ENCODE results near the gene ARID4A. TPM values are rescaled to one million over a fixed set of nuclear protein-coding genes. Genes with fewer than 3 reads are reported as not detected.
"Not testable (repeated sequence)": the region's sequence is repeated elsewhere in the genome, so short reads cannot be mapped to it uniquely, and the experiment has no call there.

The ARID4A gene
- total RNA-seq, 1 experiment from 2014 or later, result 31.5 TPM

- POLR2A ChIA-PET, result interaction anchor here (0.5 to 0.7 kb wide), 2 partner anchors 43 to 377 kb away, joined by 3 read pairs; partner anchors contain the start of gene ARID4A
- Mint-ChIP-seq H3K9me3 (ENCODE audit: unreplicated experiment) (no peaks in the 10 kb centered on the region), H3K27me3 (ENCODE audit: insufficient read depth, unreplicated experiment) (no peaks in the 10 kb centered on the region), H3K27ac (ENCODE audit: unreplicated experiment) (no peak overlapping the region), H3K36me3 (ENCODE audit: insufficient read depth, unreplicated experiment) (peaks cover 35% of the 10 kb centered on the region), H3K4me1 (ENCODE audit: low read depth, unreplicated experiment) (no peaks in the 10 kb centered on the region), H3K4me3 (ENCODE audit: unreplicated experiment) (no peak overlapping the region)
- Histone ChIP-seq H3K4me3 (ENCODE audit: low read depth, low read length) (no peak overlapping the region), H3K27me3 (replicated peaks; ENCODE audit: control insufficient read depth, insufficient read depth, low read length) (no peaks in the 10 kb centered on the region), H3K36me3 (ENCODE audit: control insufficient read depth, insufficient read depth, low read length) (0 out of 2 replicates have a peak, but pooled peaks cover 1% of the 10 kb centered on the region), H3K9me3 (no peaks in the 10 kb centered on the region), H3K4me1 (0 out of 2 replicates have a peak, but pooled peaks cover 1% of the 10 kb centered on the region)
- CTCF ChIA-PET, result no interaction called here
- TF ChIP-seq, protein P1, sequence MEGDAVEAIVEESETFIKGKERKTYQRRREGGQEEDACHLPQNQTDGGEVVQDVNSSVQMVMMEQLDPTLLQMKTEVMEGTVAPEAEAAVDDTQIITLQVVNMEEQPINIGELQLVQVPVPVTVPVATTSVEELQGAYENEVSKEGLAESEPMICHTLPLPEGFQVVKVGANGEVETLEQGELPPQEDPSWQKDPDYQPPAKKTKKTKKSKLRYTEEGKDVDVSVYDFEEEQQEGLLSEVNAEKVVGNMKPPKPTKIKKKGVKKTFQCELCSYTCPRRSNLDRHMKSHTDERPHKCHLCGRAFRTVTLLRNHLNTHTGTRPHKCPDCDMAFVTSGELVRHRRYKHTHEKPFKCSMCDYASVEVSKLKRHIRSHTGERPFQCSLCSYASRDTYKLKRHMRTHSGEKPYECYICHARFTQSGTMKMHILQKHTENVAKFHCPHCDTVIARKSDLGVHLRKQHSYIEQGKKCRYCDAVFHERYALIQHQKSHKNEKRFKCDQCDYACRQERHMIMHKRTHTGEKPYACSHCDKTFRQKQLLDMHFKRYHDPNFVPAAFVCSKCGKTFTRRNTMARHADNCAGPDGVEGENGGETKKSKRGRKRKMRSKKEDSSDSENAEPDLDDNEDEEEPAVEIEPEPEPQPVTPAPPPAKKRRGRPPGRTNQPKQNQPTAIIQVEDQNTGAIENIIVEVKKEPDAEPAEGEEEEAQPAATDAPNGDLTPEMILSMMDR (IDR thresholded peaks at IDR 0.05; ENCODE audit: insufficient read depth in 1 of 2, low read depth in 1 of 2, low read length in 1 of 2, severe bottlenecking in 1 of 2, unreplicated experiment in 1 of 2), result no peak
- DNase-seq, result no peak
- intact Hi-C loops (cut with micrococcal nuclease; ENCODE audit: unreplicated experiment), result no loop called here
- BruUV-seq (replicated peaks), result no TSS peak
Observed at GRCh38 chr14:58341152-58341748, 42.9 kb downstream of the ARID4A start.

DNA sequence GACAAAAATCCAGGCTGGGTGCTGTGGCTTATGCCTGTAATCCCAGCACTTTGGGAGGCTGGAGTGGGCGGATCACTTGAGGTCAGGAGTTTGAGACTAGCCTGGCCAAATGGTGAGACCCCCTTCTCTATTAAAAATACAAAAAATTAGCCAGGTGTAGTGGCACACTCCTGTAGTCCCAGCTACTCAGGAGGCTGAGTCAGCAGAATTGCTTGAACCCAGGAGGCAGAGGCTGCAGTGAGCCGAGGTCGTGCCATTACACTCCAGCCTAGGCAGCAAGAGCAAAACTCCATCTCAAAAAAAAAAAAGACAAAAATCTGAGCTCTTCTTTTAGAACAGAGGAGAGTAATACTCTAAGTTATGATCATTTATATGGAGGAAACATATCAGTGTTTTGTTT lies 45.2 kb downstream of the ARID4A start:
- H3K4me1 ChIP-seq; BruUV-seq (replicated peaks); H3K4me3 ChIP-seq (ENCODE audit: low read depth, low read length); DNase-seq; POLR2A ChIA-PET; H3K36me3 ChIP-seq (ENCODE audit: control insufficient read depth, insufficient read depth, low read length); H3K4me1 Mint-ChIP-seq (ENCODE audit: low read depth, unreplicated experiment); H3K9me3 Mint-ChIP-seq (ENCODE audit: unreplicated experiment); CTCF ChIA-PET; H3K9me3 ChIP-seq; H3K27me3 Mint-ChIP-seq (ENCODE audit: insufficient read depth, unreplicated experiment); H3K4me3 Mint-ChIP-seq (ENCODE audit: unreplicated experiment); H3K27ac Mint-ChIP-seq (ENCODE audit: unreplicated experiment); H3K27me3 ChIP-seq (replicated peaks; ENCODE audit: control insufficient read depth, insufficient read depth, low read length); intact Hi-C loops (cut with micrococcal nuclease; ENCODE audit: unreplicated experiment): not testable (repeated sequence)
- peaks cover 41% of the 10 kb centered on the region for H3K36me3 Mint-ChIP-seq (ENCODE audit: insufficient read depth, unreplicated experiment)

DNA sequence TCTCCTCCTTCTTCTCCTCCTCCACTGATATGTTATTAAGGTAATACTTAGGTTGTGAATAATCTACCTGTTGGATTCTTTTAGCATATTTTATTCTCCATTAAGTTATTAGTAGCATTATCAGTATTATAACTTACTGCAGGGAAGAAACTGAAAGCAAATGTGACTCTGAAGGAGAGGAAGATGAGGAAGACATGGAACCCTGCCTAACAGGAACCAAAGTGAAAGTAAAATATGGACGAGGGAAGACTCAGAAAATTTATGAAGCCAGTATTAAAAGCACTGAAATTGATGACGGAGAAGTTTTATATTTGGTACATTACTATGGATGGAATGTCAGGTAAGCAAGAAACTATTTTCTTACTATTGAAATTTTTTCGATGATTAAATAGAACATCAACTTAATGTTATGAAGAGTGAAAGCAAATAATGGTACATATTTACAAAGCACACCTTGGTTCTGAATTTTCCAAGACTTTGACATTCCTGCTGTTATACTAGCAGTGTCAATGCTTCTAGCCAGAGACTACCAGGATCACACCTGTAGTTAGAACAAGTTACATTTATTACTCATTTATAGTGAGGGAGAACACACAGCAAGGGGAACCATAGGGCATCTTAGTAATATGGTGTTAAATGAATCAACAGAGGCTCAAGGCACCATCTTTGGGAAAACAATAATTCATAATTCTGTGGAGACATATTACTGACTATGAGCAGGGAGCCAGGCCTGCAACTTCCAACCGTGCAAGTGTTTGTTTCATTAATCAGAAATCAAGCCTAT lies 55.4 kb downstream of the ARID4A start:
- no peaks in the 10 kb centered on the region for H3K27me3 Mint-ChIP-seq (ENCODE audit: insufficient read depth, unreplicated experiment)
- no peak overlapping the region for H3K4me3 Mint-ChIP-seq (ENCODE audit: unreplicated experiment)
- TF ChIP-seq, protein P1 (IDR thresholded peaks at IDR 0.05; ENCODE audit: insufficient read depth in 1 of 2, low read depth in 1 of 2, low read length in 1 of 2, severe bottlenecking in 1 of 2, unreplicated experiment in 1 of 2), result no peak
- no peaks in the 10 kb centered on the region for H3K4me1 Mint-ChIP-seq (ENCODE audit: low read depth, unreplicated experiment)
- no peak for DNase-seq
- intact Hi-C loops (cut with micrococcal nuclease; ENCODE audit: unreplicated experiment), result no loop called here
- Histone ChIP-seq H3K4me3 (ENCODE audit: low read depth, low read length) (no peak overlapping the region), H3K36me3 (ENCODE audit: control insufficient read depth, insufficient read depth, low read length) (no peaks in the 10 kb centered on the region; the same call in 1 of the 2 replicates), H3K4me1 (no peaks in the 10 kb centered on the region), H3K9me3 (no peaks in the 10 kb centered on the region), H3K27me3 (replicated peaks; ENCODE audit: control insufficient read depth, insufficient read depth, low read length) (no peaks in the 10 kb centered on the region)
- peaks cover 46% of the 10 kb centered on the region for H3K36me3 Mint-ChIP-seq (ENCODE audit: insufficient read depth, unreplicated experiment)
- no peak overlapping the region for H3K27ac Mint-ChIP-seq (ENCODE audit: unreplicated experiment)
- no TSS peak for BruUV-seq (replicated peaks)
- no peaks in the 10 kb centered on the region for H3K9me3 Mint-ChIP-seq (ENCODE audit: unreplicated experiment)
- ChIA-PET CTCF (no interaction called here), POLR2A (no interaction called here)

Data from Caco-2 (cell line).